Activated CD4-positive, alpha-beta T cell treated with anti-CD3 and anti-CD28 coated beads, Interleukin-2, Interleukin-4, amounts not matched to agents 100 ng/mL and 50 ng/mL, durations not matched to agents 16 hours and 8 hours (primary cell): Measurements from ENCODE around the gene RTF1.

Experiments used
- DNase-seq: peaks from one replicate; pipeline ENCODE4 v3.0.0-alpha.2; 2020; ENCODE audit warnings: low spot score

The RTF1 gene

DNA sequence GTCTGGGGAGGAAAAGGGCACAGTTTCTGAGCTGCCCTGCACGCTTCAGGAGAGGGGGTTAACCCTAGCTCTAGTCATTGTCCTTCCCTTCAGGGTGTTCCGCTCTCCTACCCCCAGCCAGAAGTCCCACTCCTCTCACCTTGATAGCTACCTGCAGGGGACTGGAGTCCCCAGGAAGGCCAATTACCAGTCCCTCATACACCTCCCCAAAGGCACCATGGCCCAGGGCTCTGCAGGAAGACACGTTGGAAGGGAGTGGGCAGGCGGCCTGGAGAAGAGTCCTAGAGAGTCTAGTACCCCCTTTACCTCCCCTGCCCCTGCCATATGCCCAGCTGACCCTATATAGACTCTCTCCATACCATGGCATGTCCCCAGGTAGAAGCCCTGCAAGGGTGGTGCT lies 88.9 kb downstream of the RTF1 start:
- DNase-seq, result no peak

- no peak for DNase-seq
Measured at GRCh38 chr15:41506796-41507341, 90.0 kb downstream of the RTF1 start.

- DNase-seq, result no peak
Measured at GRCh38 chr15:41507820-41508290, 91.0 kb downstream of the RTF1 start.

DNA sequence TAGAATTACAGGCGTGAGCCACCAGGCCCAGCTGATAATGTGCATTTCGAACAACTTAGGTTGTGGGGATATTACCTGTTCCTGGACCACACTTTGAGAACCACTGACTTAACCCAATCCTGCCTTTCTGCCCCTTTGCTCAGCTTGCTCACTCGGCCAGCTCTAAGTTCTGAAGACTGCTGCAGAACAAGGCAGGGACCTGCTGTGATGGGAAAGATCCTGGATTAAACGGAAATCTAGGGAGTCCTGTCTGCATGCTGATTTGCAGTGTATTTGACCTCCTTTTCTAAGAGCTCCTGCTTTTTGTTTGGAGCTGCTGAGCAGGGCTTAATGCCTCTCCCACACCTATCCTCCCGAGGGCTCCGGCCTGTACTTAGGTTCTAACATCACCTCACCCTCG lies 93.8 kb downstream of the RTF1 start:
- no peak for DNase-seq

DNA sequence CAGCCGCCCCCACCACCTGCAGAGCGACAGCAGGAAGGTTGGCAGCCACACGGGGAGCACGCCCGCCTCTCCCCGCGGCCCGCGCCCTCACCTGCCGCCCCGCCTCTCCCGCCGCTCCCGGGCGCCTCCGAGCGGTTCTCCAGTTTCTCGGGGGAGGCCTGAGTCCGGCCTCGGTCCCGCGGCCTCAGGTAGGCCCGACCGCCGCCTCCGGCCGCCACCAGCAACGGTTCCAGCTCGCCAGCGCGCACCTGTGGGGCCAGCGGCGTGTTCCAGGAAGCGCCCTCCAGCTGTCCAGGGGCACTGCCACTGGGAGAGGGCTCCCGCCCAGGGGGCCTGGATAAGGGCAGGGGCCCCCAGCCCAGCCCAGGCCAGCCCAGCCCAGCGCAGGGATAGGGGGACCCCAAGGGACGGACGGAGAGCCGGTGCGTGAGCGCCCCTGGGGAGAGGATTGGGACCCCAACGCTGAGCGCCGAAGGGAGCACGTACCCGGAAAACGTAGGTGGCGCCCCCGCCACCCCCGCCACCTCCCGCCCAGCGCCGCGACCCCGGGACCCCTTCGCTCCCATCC lies 94.5 kb downstream of the RTF1 start:
- DNase-seq, result no peak

DNA sequence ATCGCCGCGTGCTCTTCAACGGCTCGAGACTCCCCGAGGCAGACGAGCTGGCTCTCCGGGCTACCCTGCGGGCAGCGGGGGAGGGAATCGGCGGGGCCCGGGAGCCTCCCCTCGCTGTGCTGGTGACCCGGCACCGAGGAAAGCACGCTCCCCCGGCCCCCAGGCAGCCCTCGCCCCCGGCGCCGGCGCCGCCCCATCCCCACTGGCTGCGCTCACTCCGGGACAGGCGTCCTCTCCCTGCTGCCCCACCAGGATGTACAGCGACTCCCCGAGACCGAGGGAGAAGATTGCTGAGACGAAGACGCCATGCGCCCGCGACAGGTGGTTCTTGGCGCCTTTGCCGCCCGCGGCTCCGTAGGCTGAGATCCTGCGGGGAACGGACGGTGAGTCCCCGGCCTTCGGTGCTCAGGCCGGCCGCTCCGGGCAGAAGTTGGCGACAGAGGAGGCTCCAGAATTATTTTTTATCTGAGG lies 95.0 kb downstream of the RTF1 start:
- no peak for DNase-seq

- no peak for DNase-seq
Measured at GRCh38 chr15:41512512-41512939, 95.6 kb downstream of the RTF1 start.

- no peak for DNase-seq
Measured at GRCh38 chr15:41512940-41513505, 96.1 kb downstream of the RTF1 start.

- DNase-seq, result no peak
Measured at GRCh38 chr15:41513506-41514227, 96.8 kb downstream of the RTF1 start, which contains the start of gene LTK. Gene LTK (minus strand): TSS chr15:41513827. CDS start chr15:41513709, 118 bp downstream.

- DNase-seq, result no peak
Measured at GRCh38 chr15:41517895-41518449, 101.1 kb downstream of the RTF1 start.

DNA sequence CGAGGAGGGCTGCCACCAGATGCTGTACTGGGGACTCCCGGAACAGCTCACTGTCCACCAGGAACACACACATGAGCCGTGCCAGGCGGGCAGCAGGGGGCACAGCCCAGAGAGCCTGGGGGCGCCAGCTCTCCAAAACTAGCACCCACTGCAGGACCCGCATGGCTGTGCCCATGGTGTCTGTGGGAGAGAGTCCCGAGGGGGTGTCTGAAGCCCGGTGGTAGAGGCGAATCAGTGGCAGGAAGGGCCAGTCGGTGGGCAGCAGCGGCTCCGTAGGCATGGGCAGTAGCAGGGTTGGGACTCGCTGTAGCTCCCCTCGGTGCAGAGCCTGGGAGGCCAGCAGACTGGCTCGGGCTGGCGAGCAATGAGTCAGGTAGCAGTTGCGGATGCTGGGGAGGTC lies 103.7 kb downstream of the RTF1 start:
- DNase-seq, result no peak

- no peak for DNase-seq
Measured at GRCh38 chr15:41521614-41522013, 104.7 kb downstream of the RTF1 start.

DNA sequence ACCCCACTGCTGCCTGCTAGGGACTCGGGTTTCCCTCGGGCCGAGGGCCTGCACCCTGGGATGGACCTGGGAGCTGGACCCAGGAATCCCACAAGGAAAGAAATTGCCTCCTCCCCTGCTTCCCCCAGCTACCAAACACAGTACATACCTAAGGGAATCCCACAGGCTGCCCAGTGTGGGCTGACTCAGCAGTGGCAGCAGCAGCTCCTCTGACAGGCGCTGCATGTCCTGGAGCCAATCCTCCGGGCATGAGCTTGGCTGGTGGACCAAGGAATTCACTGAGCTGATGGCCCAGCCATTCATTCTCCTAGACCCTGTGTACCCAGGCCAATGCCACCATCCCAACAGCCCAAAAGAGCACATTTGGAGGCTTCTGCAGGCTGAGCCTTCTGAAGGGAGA lies 106.2 kb downstream of the RTF1 start:
- no peak for DNase-seq

DNA sequence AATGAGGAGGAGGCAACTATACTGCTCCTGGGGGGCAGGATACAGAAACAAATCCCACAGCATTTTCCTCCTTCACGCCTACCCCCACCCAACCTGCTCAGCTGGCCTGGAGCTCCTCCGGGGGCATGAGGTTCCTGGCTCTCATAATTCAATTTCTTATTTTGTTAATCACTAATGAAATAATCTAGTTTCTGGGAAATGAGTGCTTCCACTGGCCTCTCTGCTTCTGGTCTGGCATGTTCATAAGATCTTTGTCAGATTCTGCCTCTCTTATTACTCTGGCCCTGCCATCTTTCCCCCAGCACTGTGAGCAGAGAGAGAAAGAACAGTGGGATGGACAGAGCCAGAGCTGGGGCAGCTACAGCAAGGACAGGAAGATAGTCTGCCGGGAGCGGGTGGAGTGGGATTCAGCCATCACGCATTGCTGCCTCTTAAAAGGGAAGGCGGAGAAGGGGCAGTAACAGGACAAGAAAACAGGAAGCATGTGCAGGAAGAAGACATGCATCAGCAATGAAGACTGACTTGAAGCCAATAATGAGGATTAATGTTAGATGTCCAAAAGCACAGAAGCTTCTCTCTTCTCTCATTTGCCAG lies 113.6 kb downstream of the RTF1 start:
- no peak for DNase-seq
